Spleen (tissue), 11 donors: ENCODE results near the gene TESMIN. TPM values are rescaled to one million over a fixed set of nuclear protein-coding genes. Genes with fewer than 3 reads are reported as not detected.
A peak's percentile ranks its signal among the peaks of the same experiment; 100 is the strongest.

Source experiments
- DNase-seq: peaks from one replicate; pipeline ENCODE4 v3.0.0-alpha.2; 2020
- H3K27ac ChIP-seq, 8 donors: fragments of 200-600 bp; sonication (generic) in 7 of 8; 1 replicate in 4 of 8; 2 replicates in 4 of 8; pipeline versions ENCODE4 v1.5.0 to v1.8.0; 2016 to 2021; ENCODE audit warnings: inconsistent platforms in 4 of 8, mild to moderate bottlenecking in 4 of 8, moderate library complexity in 1 of 8
- H3K27me3 ChIP-seq, 7 donors: fragments of 200-600 bp; sonication (generic) in 6 of 7; replicated peaks in 1 of 7; 1 replicate in 4 of 7; 2 replicates in 3 of 7; pipeline versions ENCODE4 v1.5.0 to v1.8.0; 2016 to 2021; ENCODE audit warnings: inconsistent platforms in 3 of 7, mild to moderate bottlenecking in 1 of 7
- H3K36me3 ChIP-seq, 6 donors: fragments of 200-600 bp; sonication (generic) in 5 of 6; 1 replicate in 4 of 6; 2 replicates in 2 of 6; pipeline versions ENCODE4 v1.5.0 to v1.8.0; 2016 to 2021; ENCODE audit warnings: inconsistent platforms in 2 of 6
- H3K4me1 ChIP-seq, 6 donors: fragments of 200-600 bp; sonication (generic) in 5 of 6; 1 replicate in 3 of 6; 2 replicates in 3 of 6; pipeline versions ENCODE4 v1.5.0 to v1.8.0; 2016 to 2021; ENCODE audit warnings: inconsistent platforms in 3 of 6
- H3K4me3 ChIP-seq, 8 donors: fragments of 200-600 bp; sonication (generic) in 7 of 8; 1 replicate in 4 of 8; 2 replicates in 4 of 8; pipeline versions ENCODE4 v1.5.0 to v1.8.0; 2016 to 2021; ENCODE audit warnings: inconsistent platforms in 4 of 8, mild to moderate bottlenecking in 4 of 8, moderate library complexity in 2 of 8
- H3K9me3 ChIP-seq, 8 donors: fragments of 200-600 bp; sonication (generic) in 7 of 8; 1 replicate in 4 of 8; 2 replicates in 4 of 8; pipeline versions ENCODE4 v1.5.0 to v1.8.0; 2016 to 2021; ENCODE audit warnings: inconsistent platforms in 4 of 8
- POLR2A ChIP-seq, 3 donors: fragments of 450-650 bp; IDR thresholded peaks; one replicate each; pipeline ENCODE4 v1.5.1; 2017; ENCODE audit warnings: antibody characterized with exemption in 3 of 3, mild to moderate bottlenecking in 1 of 3
- POLR2AphosphoS5 ChIP-seq, 3 donors: sonication (generic); formaldehyde crosslinking; IDR thresholded peaks; one replicate each; pipeline ENCODE4 v1.5.1; 2017; ENCODE audit warnings: antibody characterized with exemption in 3 of 3
- WGBS, 5 donors: extraction: QIAGEN DNeasy Blood & Tissue Kit in 3 of 5; methylation state at CpG; one replicate each; pipeline versions ENCODE4 v1.1.5 to v1.1.7; 2013 to 2018; 5-methylcytosine and 5-hydroxymethylcytosine counted together
- intact Hi-C: fragments of 100-400 bp; cut with DNase I; formaldehyde crosslinking; loops from one replicate; pipeline ENCODE4 v1.15.0; 2023; ENCODE audit warnings: low total_unique reads
- polyA plus RNA-seq, 3 donors: library from polyadenylated mRNA; stranded (reverse); fragments of 200-250 nt; gene quantifications; one replicate each; pipeline ENCODE4 v1.2.1, GENCODE V29; 2013
- total RNA-seq, 7 donors: library from RNA; depleted of rRNA in 3 of 7; stranded (reverse); fragments of >200 nt in 3 of 7; fragmentation: NEBNext Ultra II Directional in 4 of 7; extraction: Animal tissue kit (Norgen Biotek cat#: 25700) in 4 of 7; gene quantifications; one replicate each; pipeline versions ENCODE4 v1.1.0 to v1.2.1, GENCODE V29; 2016 to 2021
- TF ChIP-seq, protein P1 (sequence below), 11 experiments: fragments of 200-600 bp in 7 of 11; fragments of 450-650 bp in 4 of 11; sonication (generic) in 4 of 11; IDR thresholded peaks in 8 of 11; conservative IDR thresholded peaks in 3 of 11; 1 replicate in 7 of 11; 2 replicates in 4 of 11; pipeline versions ENCODE4 v1.4.0 to v1.8.0; 2016 to 2021; ENCODE audit warnings: antibody characterized with exemption in 11 of 11, inconsistent platforms in 4 of 11, mild to moderate bottlenecking in 1 of 11
- donor health status: healthy with polysubstance abuse.
- donor health status: DM: no; HTN: no; CAD: no; lungs with moderate emphysema.
- donor health status: DM: no; HTN: no; CAD: no.
- donor health status: Bipolar disorder and iron deficiency.
- donor health status: healthy.
- donor health status: DM: no; HTN: no; CAD: no.
- donor health status: DM: yes; HTN: yes; CAD: no.

Gene TESMIN
- total and polyA plus RNA-seq, 10 donors: 0.70 to 8.4 (median 4.4) TPM

DNA sequence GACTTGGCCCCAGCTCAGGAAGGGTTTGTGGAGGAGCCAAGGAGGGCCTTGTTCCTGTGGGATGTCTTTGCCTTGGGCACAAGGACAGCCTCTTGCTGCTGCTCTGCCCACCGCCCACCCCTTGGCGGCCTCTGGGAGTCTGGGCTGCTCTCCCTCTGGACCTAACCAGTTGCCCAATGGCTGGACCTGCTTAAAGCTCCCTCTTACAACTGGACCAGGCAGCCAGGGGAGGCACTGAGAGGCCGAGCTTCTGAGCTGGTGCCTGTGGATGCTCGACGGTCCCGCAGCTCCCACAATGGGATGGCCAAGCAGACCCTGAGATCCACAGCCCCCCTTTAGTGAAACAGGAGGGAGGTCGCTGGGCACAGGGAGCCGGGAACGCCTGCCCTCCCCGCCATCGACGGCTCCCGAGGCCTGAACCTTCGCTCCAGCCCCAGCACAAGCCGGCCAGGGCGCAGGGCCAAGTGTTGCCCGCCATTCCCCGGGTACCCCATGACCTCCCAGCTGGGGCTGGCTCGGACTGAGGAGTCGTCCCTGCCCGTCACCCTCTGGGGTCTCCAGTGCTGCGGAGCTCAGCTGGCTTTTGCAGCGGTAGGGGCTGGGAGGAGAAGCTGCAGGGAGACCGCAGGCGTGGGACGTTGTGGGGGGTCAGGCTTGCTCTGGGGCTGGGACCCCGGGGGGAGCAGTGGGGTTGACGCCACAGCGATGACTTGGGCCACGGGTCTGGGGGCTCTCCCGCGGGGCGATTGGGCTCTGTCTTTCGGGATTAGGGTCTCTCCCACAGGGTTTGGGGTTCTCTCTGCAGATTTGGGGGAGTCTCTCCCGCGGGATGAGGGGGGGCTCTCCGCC lies 67.6 kb downstream of the TESMIN start:
- intact Hi-C loops: no loop called here
- H3K27me3 ChIP-seq: peaks cover 4 to 64% (median 33%) of the 10 kb centered on the region in 7 donors
- TF ChIP-seq, protein P1, sequence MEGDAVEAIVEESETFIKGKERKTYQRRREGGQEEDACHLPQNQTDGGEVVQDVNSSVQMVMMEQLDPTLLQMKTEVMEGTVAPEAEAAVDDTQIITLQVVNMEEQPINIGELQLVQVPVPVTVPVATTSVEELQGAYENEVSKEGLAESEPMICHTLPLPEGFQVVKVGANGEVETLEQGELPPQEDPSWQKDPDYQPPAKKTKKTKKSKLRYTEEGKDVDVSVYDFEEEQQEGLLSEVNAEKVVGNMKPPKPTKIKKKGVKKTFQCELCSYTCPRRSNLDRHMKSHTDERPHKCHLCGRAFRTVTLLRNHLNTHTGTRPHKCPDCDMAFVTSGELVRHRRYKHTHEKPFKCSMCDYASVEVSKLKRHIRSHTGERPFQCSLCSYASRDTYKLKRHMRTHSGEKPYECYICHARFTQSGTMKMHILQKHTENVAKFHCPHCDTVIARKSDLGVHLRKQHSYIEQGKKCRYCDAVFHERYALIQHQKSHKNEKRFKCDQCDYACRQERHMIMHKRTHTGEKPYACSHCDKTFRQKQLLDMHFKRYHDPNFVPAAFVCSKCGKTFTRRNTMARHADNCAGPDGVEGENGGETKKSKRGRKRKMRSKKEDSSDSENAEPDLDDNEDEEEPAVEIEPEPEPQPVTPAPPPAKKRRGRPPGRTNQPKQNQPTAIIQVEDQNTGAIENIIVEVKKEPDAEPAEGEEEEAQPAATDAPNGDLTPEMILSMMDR (IDR thresholded peaks at IDR 0.05 in 8 of 11, conservative IDR thresholded peaks at IDR 0.05 in 3 of 11): no peak
- no peak for TF ChIP-seq POLR2AphosphoS5 (IDR thresholded peaks at IDR 0.05)
- no peak for TF ChIP-seq POLR2A (IDR thresholded peaks at IDR 0.05)
- H3K9me3 ChIP-seq: no peaks in the 10 kb centered on the region
- no peaks in the 10 kb centered on the region for H3K36me3 ChIP-seq
- H3K4me3 ChIP-seq: peak overlapping the region in 4 of 8 donors; percentile 17 to 61 (median 29)
- peaks cover 0 to 18% (median 11%) of the 10 kb centered on the region in 6 donors for H3K4me1 ChIP-seq
- H3K27ac ChIP-seq: no peak overlapping the region
- 41 to 80% (median 49%) methylated on average over 1 to 37 of the region's 37 CpGs for WGBS, 5 donors
- no peak for DNase-seq

DNA sequence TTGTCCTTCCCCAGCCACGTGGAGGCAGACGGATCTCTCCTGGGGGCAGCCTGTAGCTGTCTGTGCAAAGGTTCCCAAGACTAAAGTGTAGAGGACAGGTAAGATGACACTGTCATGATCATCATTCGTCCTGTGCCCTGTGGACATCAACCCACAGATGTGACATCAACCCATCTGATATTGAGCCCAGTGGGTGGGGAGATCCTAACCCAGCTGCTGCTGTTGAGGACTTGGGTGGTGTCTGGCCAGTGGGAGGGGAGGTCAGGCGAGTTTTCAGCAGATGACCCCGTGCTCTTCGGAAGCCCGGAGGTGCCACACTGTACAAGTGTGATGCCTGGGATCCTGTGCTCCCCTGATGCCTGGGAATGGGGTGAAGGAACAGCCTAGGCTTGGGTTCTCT lies 68.2 kb downstream of the TESMIN start:
- Histone ChIP-seq H3K4me3 (no peak overlapping the region), H3K9me3 (no peaks in the 10 kb centered on the region), H3K27me3 (peaks cover 4 to 58% (median 33%) of the 10 kb centered on the region in 7 donors), H3K4me1 (peaks cover 0 to 18% (median 11%) of the 10 kb centered on the region in 6 donors), H3K36me3 (no peaks in the 10 kb centered on the region), H3K27ac (no peak overlapping the region)
- DNase-seq: no peak
- intact Hi-C loops: no loop called here
- TF ChIP-seq POLR2AphosphoS5 (IDR thresholded peaks at IDR 0.05): no peak
- no peak for TF ChIP-seq POLR2A (IDR thresholded peaks at IDR 0.05)
- WGBS, 5 donors: 44 to 84% (median 73%) methylated on average over 2 to 7 of the region's 7 CpGs

DNA sequence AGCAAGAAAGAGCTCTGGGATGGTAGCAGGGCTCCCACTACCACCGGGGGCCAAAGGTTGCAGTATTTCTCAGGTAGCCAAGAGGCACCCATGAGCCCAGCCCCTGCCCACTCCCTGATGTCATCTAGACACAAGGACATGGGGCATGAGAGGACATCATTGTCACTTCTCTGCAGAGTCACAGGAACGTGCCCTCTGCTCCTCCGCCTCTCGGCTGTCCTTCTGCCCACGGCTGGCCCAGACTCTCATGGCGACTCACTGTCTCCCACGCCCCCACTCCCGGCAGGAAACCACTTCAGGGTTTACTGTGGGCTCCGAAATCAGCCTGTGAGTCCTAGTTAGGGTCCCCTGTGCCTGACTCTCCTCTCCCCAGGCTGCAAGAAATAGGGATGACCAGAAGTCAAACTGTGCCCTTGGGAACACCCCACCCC lies 68.8 kb downstream of the TESMIN start:
- TF ChIP-seq POLR2AphosphoS5 (IDR thresholded peaks at IDR 0.05) (no peak), POLR2A (IDR thresholded peaks at IDR 0.05) (no peak)
- TF ChIP-seq, protein P1 (IDR thresholded peaks at IDR 0.05 in 8 of 11, conservative IDR thresholded peaks at IDR 0.05 in 3 of 11): no peak

DNA sequence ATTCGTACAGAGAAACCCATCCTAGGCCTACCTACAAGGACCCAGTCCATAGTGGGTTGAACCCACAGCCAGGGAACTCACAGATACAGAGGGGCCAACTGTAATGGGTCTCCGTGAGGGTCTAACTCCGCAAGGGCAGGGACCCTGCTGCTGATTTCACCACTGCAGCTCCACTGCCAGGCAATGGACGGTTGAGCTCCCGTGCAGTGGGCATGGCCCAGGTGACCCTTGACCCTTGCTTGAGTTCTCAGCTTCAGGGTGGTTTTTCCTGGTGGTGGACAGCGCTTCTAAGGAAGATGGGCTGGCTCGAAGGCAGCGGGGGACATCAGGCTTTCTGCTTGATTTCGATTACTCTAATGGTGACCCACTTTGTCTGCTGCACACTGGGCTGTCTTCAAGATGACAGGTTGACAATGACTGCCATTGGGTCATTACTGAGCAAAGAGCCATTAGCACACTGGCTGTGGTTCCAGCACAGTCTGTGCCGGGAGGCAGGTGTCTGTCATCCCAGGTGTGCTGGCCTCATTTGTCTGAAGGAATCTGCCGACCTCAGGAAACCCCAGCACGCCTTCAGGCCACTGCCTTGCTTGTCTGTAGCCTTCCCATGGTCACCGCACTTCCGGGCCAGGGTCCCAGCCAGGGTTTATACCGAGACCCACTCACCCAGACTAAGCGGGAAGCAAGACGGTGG lies 70.6 kb downstream of the TESMIN start:
- intact Hi-C loops: no loop called here
- WGBS, 5 donors: 86 to 94% (median 90%) methylated on average over 16 to 17 of the region's 17 CpGs
- TF ChIP-seq POLR2A (IDR thresholded peaks at IDR 0.05) (no peak), POLR2AphosphoS5 (IDR thresholded peaks at IDR 0.05) (no peak)
- TF ChIP-seq, protein P1 (IDR thresholded peaks at IDR 0.05 in 8 of 11, conservative IDR thresholded peaks at IDR 0.05 in 3 of 11): no peak
- Histone ChIP-seq H3K36me3 (no peaks in the 10 kb centered on the region), H3K27ac (no peak overlapping the region), H3K9me3 (no peaks in the 10 kb centered on the region), H3K4me1 (peaks cover 0 to 25% (median 12%) of the 10 kb centered on the region in 6 donors), H3K4me3 (no peak overlapping the region), H3K27me3 (peaks cover 4 to 41% (median 27%) of the 10 kb centered on the region in 7 donors)
- no peak for DNase-seq

More for the DNA sequence above, 68.8 kb downstream of the TESMIN start:
- Histone ChIP-seq H3K27ac (no peak overlapping the region), H3K36me3 (no peaks in the 10 kb centered on the region), H3K4me1 (peaks cover 0 to 20% (median 12%) of the 10 kb centered on the region in 6 donors), H3K27me3 (peaks cover 4 to 57% (median 33%) of the 10 kb centered on the region in 7 donors), H3K9me3 (no peaks in the 10 kb centered on the region), H3K4me3 (no peak overlapping the region)
- WGBS, 5 donors: 35 to 81% (median 64%) methylated on average over 9 of the region's 9 CpGs
- intact Hi-C loops: no loop called here
- DNase-seq: no peak
